HEK293 (cell line): ENCODE results near the gene ABCF1.

Experiments used
- HOXA7 ChIP-seq: sonication (generic); formaldehyde crosslinking; IDR thresholded peaks from 2 replicates; pipeline ENCODE4 v1.8.1; 2022; ENCODE audit warnings: missing genetic modification reagents, borderline replicate concordance
- IKZF3 ChIP-seq: fragments of 450-650 bp; IDR thresholded peaks from 2 replicates; pipeline ENCODE4 v1.5.0; 2018; ENCODE audit warnings: missing biosample characterization, mild to moderate bottlenecking, missing genetic modification characterization, moderate library complexity
- KLF8 ChIP-seq: fragments of 450-650 bp; formaldehyde crosslinking; IDR thresholded peaks from 2 replicates; pipeline ENCODE4 v1.5.1; 2016; ENCODE audit warnings: missing biosample characterization, missing genetic modification characterization
- MEIS1 ChIP-seq: sonication (generic); formaldehyde crosslinking; IDR thresholded peaks from 2 replicates; pipeline ENCODE4 v1.8.1; 2022; ENCODE audit warnings: missing genetic modification reagents, mild to moderate bottlenecking, borderline replicate concordance
- MZF1 ChIP-seq: fragments of 450-650 bp; formaldehyde crosslinking; IDR thresholded peaks from 2 replicates; pipeline ENCODE4 v1.5.1; 2017; ENCODE audit warnings: missing biosample characterization, missing genetic modification characterization, borderline replicate concordance
- PRDM1 ChIP-seq: fragments of 450-650 bp; formaldehyde crosslinking; IDR thresholded peaks from 2 replicates; pipeline ENCODE4; 2016; ENCODE audit warnings: missing biosample characterization, missing genetic modification characterization
- ZBTB17 ChIP-seq: fragments of 450-650 bp; formaldehyde crosslinking; IDR thresholded peaks from 2 replicates; pipeline ENCODE4 v1.5.1; 2016; ENCODE audit warnings: missing biosample characterization, missing genetic modification characterization
- ZBTB44 ChIP-seq: fragments of 450-650 bp; IDR thresholded peaks from 2 replicates; pipeline ENCODE4 v1.5.1; 2018; ENCODE audit warnings: missing biosample characterization, mild to moderate bottlenecking, missing genetic modification characterization
- ZBTB6 ChIP-seq: fragments of 450-650 bp; formaldehyde crosslinking; IDR thresholded peaks from 2 replicates; pipeline ENCODE4 v1.5.1; 2017; ENCODE audit warnings: missing biosample characterization, missing genetic modification characterization
- ZNF10 ChIP-seq: fragments of 450-650 bp; formaldehyde crosslinking; IDR thresholded peaks from 2 replicates; pipeline ENCODE4 v1.5.1; 2017; ENCODE audit warnings: missing biosample characterization, missing genetic modification characterization
- ZNF112 ChIP-seq: fragments of 450-650 bp; formaldehyde crosslinking; IDR thresholded peaks from 2 replicates; pipeline ENCODE4 v1.5.0; 2017; ENCODE audit warnings: missing biosample characterization, missing genetic modification characterization
- ZNF155 ChIP-seq: fragments of 450-650 bp; formaldehyde crosslinking; IDR thresholded peaks from 2 replicates; pipeline ENCODE4 v1.5.1; 2016; ENCODE audit warnings: missing biosample characterization, missing genetic modification characterization
- ZNF174 ChIP-seq: fragments of 450-650 bp; formaldehyde crosslinking; IDR thresholded peaks from 2 replicates; pipeline ENCODE4 v1.5.0; 2017; ENCODE audit warnings: missing biosample characterization, mild to moderate bottlenecking, missing genetic modification characterization
- ZNF248 ChIP-seq: fragments of 450-650 bp; formaldehyde crosslinking; IDR thresholded peaks from 2 replicates; pipeline ENCODE4 v1.5.1; 2017; ENCODE audit warnings: missing biosample characterization, missing genetic modification characterization
- ZNF26 ChIP-seq: fragments of 450-650 bp; formaldehyde crosslinking; IDR thresholded peaks from 2 replicates; pipeline ENCODE4 v1.5.1; 2016; ENCODE audit warnings: missing biosample characterization, missing genetic modification characterization
- ZNF280D ChIP-seq: fragments of 450-650 bp; formaldehyde crosslinking; IDR thresholded peaks from 2 replicates; pipeline ENCODE4 v1.5.1; 2016; ENCODE audit warnings: missing biosample characterization, missing genetic modification characterization
- ZNF324 ChIP-seq: fragments of 450-650 bp; formaldehyde crosslinking; IDR thresholded peaks from 2 replicates; pipeline ENCODE4 v1.5.1; 2016; ENCODE audit warnings: missing biosample characterization, missing genetic modification characterization
- ZNF341 ChIP-seq: fragments of 450-650 bp; formaldehyde crosslinking; IDR thresholded peaks from 2 replicates; pipeline ENCODE4; 2016; ENCODE audit warnings: low read depth, missing biosample characterization, missing genetic modification characterization
- ZNF513 ChIP-seq: fragments of 450-650 bp; IDR thresholded peaks from 2 replicates; pipeline ENCODE4 v1.5.1; 2018; ENCODE audit warnings: missing biosample characterization, missing genetic modification characterization
- ZNF561 ChIP-seq: fragments of 450-650 bp; IDR thresholded peaks from 2 replicates; pipeline ENCODE4 v1.5.1; 2018; ENCODE audit warnings: missing biosample characterization, missing genetic modification characterization, borderline replicate concordance
- ZNF596 ChIP-seq: fragments of 450-650 bp; IDR thresholded peaks from 2 replicates; pipeline ENCODE4 v1.5.0; 2018; ENCODE audit warnings: missing biosample characterization, mild to moderate bottlenecking, missing genetic modification characterization, moderate library complexity
- ZNF664 ChIP-seq: fragments of 450-650 bp; formaldehyde crosslinking; IDR thresholded peaks from 2 replicates; pipeline ENCODE4 v1.5.1; 2016; ENCODE audit warnings: missing biosample characterization, missing genetic modification characterization
- ZNF677 ChIP-seq: fragments of 450-650 bp; IDR thresholded peaks from 2 replicates; pipeline ENCODE4 v1.5.0; 2018; ENCODE audit warnings: missing biosample characterization, mild to moderate bottlenecking, missing genetic modification characterization, moderate library complexity
- ZNF692 ChIP-seq: fragments of 450-650 bp; formaldehyde crosslinking; IDR thresholded peaks from 2 replicates; pipeline ENCODE4 v1.5.1; 2016; ENCODE audit warnings: missing biosample characterization, missing genetic modification characterization
- ZNF704 ChIP-seq: fragments of 450-650 bp; formaldehyde crosslinking; IDR thresholded peaks from 2 replicates; pipeline ENCODE4 v1.5.1; 2016; ENCODE audit warnings: missing biosample characterization, missing genetic modification characterization
- ZNF747 ChIP-seq: fragments of 450-650 bp; formaldehyde crosslinking; IDR thresholded peaks from 2 replicates; pipeline ENCODE4 v1.5.1; 2016; ENCODE audit warnings: missing biosample characterization, missing genetic modification characterization
- ZNF792 ChIP-seq: fragments of 450-650 bp; formaldehyde crosslinking; IDR thresholded peaks from 2 replicates; pipeline ENCODE4 v1.5.1; 2016; ENCODE audit warnings: missing biosample characterization, missing genetic modification characterization
- ZNF837 ChIP-seq: fragments of 450-650 bp; formaldehyde crosslinking; IDR thresholded peaks from 2 replicates; pipeline ENCODE4 v1.5.1; 2016; ENCODE audit warnings: missing biosample characterization, missing genetic modification characterization
- ZSCAN30 ChIP-seq: fragments of 450-650 bp; IDR thresholded peaks from 2 replicates; pipeline ENCODE4 v1.5.1; 2018; ENCODE audit warnings: missing biosample characterization, mild to moderate bottlenecking, missing genetic modification characterization, moderate library complexity

The ABCF1 gene

GRCh38 chr6:30617565-30618269, 46.5 kb downstream of the ABCF1 start, which contains the start of gene MRPS18B (continued):
- no peak for TF ChIP-seq ZNF837
- no peak for TF ChIP-seq ZNF174 (tag by site-specific recombination)
- no peak; the same call in none of the 2 replicates for TF ChIP-seq ZNF324 (tag by site-specific recombination)
- no peak for TF ChIP-seq ZNF248 (tag by site-specific recombination)
- no peak for TF ChIP-seq PRDM1 (tag by site-specific recombination)
- TF ChIP-seq ZNF692 (tag by site-specific recombination): peak; percentile 69
- TF ChIP-seq ZNF664 (tag by site-specific recombination): no peak
- TF ChIP-seq ZNF596: no peak
- no peak for TF ChIP-seq IKZF3 (tag by site-specific recombination)
- TF ChIP-seq ZNF26 (tag by site-specific recombination): no peak
- no peak for TF ChIP-seq HOXA7 (CRISPR knock-in tag)
- no peak for TF ChIP-seq ZNF747 (tag by site-specific recombination)
- TF ChIP-seq MZF1 (tag by site-specific recombination): no peak
- TF ChIP-seq ZBTB44 (tag by site-specific recombination): no peak
- 0 out of 2 replicates have a peak, but pooled peaks have one; percentile 8 for TF ChIP-seq ZSCAN30
- TF ChIP-seq ZNF112 (tag by site-specific recombination): no peak
- no peak for TF ChIP-seq ZNF677 (tag by site-specific recombination)
- TF ChIP-seq ZBTB6: no peak
- TF ChIP-seq ZNF155 (tag by site-specific recombination): no peak
- TF ChIP-seq KLF8 (tag by site-specific recombination): 0 out of 2 replicates have a peak, but pooled peaks have one; percentile 9
- no peak for TF ChIP-seq ZNF10
- TF ChIP-seq ZNF704 (tag by site-specific recombination): no peak
- TF ChIP-seq ZNF792 (tag by site-specific recombination): no peak
- peak; percentile 67 for TF ChIP-seq ZBTB17
- peak; percentile 23; the same call in 1 of the 2 replicates for TF ChIP-seq ZNF561 (tag by site-specific recombination)
- TF ChIP-seq ZNF341 (tag by site-specific recombination): peak; percentile 65
- TF ChIP-seq ZNF513 (tag by site-specific recombination): no peak
- no peak for TF ChIP-seq MEIS1 (CRISPR knock-in tag)
- no peak for TF ChIP-seq ZNF280D (tag by site-specific recombination)
